ENCODE data around the gene ITGB7. TPM values are rescaled to one million over a fixed set of nuclear protein-coding genes. Genes with fewer than 3 reads are reported as not detected.
A peak's percentile ranks its signal among the peaks of the same experiment; 100 is the strongest.

The ITGB7 gene
- total and polyA plus RNA-seq, 9 of the 15 experiments (the other 6 are each of a cell fraction or from before 2014, with no cell fraction given), result 0.06 to 2.0 (median 0.67) TPM

DNA sequence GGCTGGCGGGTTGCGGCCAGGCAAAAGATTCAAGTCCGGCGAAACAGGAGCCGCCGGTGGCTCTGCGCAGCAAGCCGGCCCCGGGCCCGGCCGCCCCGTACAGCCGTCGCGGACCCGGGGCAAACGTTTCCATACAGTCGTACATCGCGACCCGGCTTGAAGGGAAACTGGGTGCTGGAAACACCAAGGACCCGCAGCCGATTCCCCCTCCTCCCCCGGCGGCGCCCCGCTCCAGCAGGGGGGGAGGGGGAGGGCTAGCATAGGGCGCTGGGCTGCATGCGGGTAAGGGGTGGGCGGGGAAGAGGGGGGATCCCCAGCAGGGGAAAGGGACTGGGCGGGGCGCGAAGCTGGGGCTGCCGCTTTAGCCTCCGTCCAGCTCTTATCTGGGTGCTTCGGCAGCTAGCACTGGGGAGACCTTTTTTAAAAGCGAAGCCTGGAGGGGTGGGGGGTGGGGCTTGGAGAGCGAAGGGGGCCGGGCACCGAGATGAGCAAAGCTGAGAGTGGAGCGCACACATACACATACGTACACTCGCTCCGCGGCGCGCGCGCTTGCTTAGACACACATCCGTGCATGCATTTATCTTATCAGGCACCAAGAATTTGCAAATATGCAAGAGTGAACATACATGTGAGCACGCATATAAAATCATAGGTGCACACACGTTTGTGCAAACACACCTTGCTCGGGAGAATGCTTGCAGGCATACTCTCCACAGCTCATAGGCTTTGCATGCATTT is 13.1 kb upstream of the ITGB7 start:
- H3K36me3 ChIP-seq (ENCODE audit: control insufficient read depth, insufficient read depth, low read length), result peaks cover 3% of the 10 kb centered on the region; the same call in 1 of the 3 replicates
- peak overlapping the region; percentile 57 for H3K27ac ChIP-seq (ENCODE audit: extremely low read depth, low read depth, low read length)
- peaks cover 24% of the 10 kb centered on the region for H3K79me2 ChIP-seq (ENCODE audit: control insufficient read depth, insufficient read depth, low read length)
- BruUV-seq (replicated peaks), result no TSS peak
- ATAC-seq, result peak; percentile 26
- H3K9me1 ChIP-seq (ENCODE audit: control insufficient read depth, insufficient read depth, low read length), result no peaks in the 10 kb centered on the region
- DNase-seq (ENCODE audit: extremely low read depth in 1 of 4, low spot score in 3 of 4), result peak; percentile 81 to 87 (median 82)
- FAIRE-seq, result peak; percentile 11
- peak overlapping the region; percentile 87 for H2AFZ ChIP-seq (ENCODE audit: low read depth, low read length)
- ChIA-PET CTCF (ENCODE audit: low intra/inter-chr PET ratio) (no interaction called here), POLR2A (interaction anchor here (0.7 to 2.2 kb wide), 11 partner anchors 8 to 274 kb away, joined by 3 to 6 read pairs (median 4); partner anchors contain the start of genes CSAD, ESPL1 and ZNF740)
- WGBS (ENCODE audit: insufficient coverage, low coverage, missing lambda C conversion rate), result under 1% methylated on average over 38 of the region's 53 CpGs
- in situ Hi-C loops (cut with MboI), result no loop called here
- H3K4me3 ChIP-seq, result peak overlapping the region; percentile 64
- H3K4me1 ChIP-seq (replicated peaks in 1 of 2; ENCODE audit: control insufficient read depth in 2 of 2, insufficient read depth in 2 of 2, low read length in 2 of 2), result peaks cover 50 to 76% of the 10 kb centered on the region in 2 experiments
- intact Hi-C loops (cut with micrococcal nuclease), result loop anchor here (2.0 kb wide), 2 partner anchors 39 to 49 kb away; partner anchors contain the start of genes CSAD, ESPL1 and ZNF740
- no peaks in the 10 kb centered on the region for H4K20me1 ChIP-seq (replicated peaks; ENCODE audit: control insufficient read depth, insufficient read depth, low read length)
- H3K4me2 ChIP-seq (ENCODE audit: insufficient read depth, low read length), result peak overlapping the region; percentile 95
- H3K27me3 ChIP-seq (ENCODE audit: control insufficient read depth in 2 of 2, insufficient read depth in 2 of 2, low read length in 2 of 2), result no peaks in the 10 kb centered on the region
- peak overlapping the region; percentile 61 to 93 for H3K9ac ChIP-seq (ENCODE audit: insufficient read depth in 1 of 2, low read depth in 2 of 2, low read length in 2 of 2)
- H3K9me3 ChIP-seq (replicated peaks; ENCODE audit: control insufficient read depth, insufficient read depth, low read depth, low read length), result no peaks in the 10 kb centered on the region
- TF ChIP-seq NUFIP1 (IDR thresholded peaks at IDR 0.05; ENCODE audit: partially characterized antibody), result no peak
- TF ChIP-seq PHTF2 (CRISPR knock-in tag; IDR thresholded peaks at IDR 0.05), result no peak
- TF ChIP-seq SMC3 (conservative IDR thresholded peaks at IDR 0.05; ENCODE audit: insufficient read depth, low read depth, low read length), result no peak
- no peak for TF ChIP-seq KLF16 (IDR thresholded peaks at IDR 0.05)
- TF ChIP-seq PYGO2 (tag; IDR thresholded peaks at IDR 0.05), result no peak
- TF ChIP-seq GATA2 (CRISPR knock-in tag; IDR thresholded peaks at IDR 0.05), result no peak
- TF ChIP-seq, protein P1, sequence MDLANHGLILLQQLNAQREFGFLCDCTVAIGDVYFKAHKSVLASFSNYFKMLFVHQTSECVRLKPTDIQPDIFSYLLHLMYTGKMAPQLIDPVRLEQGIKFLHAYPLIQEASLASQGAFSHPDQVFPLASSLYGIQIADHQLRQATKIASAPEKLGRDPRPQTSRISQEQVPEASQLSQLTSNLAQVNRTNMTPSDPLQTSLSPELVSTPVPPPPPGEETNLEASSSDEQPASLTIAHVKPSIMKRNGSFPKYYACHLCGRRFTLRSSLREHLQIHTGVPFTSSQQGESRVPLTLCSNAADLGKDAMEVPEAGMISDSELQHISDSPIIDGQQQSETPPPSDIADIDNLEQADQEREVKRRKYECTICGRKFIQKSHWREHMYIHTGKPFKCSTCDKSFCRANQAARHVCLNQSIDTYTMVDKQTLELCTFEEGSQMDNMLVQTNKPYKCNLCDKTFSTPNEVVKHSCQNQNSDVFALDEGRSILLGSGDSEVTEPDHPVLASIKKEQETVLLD (IDR thresholded peaks at IDR 0.05), result no peak
- TF ChIP-seq ZNF740 (CRISPR knock-in tag; IDR thresholded peaks at IDR 0.05), result no peak
- TF ChIP-seq ZNF740 (tag; IDR thresholded peaks at IDR 0.05), result no peak
- TF ChIP-seq CEBPZ (IDR thresholded peaks at IDR 0.05; ENCODE audit: borderline replicate concordance, low read depth, low read length), result no peak
- TF ChIP-seq, protein P2, sequence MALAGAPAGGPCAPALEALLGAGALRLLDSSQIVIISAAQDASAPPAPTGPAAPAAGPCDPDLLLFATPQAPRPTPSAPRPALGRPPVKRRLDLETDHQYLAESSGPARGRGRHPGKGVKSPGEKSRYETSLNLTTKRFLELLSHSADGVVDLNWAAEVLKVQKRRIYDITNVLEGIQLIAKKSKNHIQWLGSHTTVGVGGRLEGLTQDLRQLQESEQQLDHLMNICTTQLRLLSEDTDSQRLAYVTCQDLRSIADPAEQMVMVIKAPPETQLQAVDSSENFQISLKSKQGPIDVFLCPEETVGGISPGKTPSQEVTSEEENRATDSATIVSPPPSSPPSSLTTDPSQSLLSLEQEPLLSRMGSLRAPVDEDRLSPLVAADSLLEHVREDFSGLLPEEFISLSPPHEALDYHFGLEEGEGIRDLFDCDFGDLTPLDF (CRISPR knock-in tag; IDR thresholded peaks at IDR 0.05), result no peak
- no peak for TF ChIP-seq ZNF324 (CRISPR knock-in tag; IDR thresholded peaks at IDR 0.05)
- TF ChIP-seq SRSF3 (IDR thresholded peaks at IDR 0.05; ENCODE audit: insufficient read depth, low read length), result no peak
